Measurements from ENCODE around the gene GLCCI1.

Gene GLCCI1

GRCh38 chr7:8134089-8134733 lies 165.6 kb downstream of the GLCCI1 start:
- no peak for DNase-seq

GRCh38 chr7:8135417-8135816 lies 166.8 kb downstream of the GLCCI1 start:
- no peak for DNase-seq

GRCh38 chr7:8136051-8136730 lies 167.6 kb downstream of the GLCCI1 start:
- DNase-seq, result no peak

All from NCI-H2227 treated with DMSO at 0.1 percent for 48 hours (cell line).